Measurements from ENCODE around the gene LYSMD4.
A peak's percentile ranks its signal among the peaks of the same experiment; 100 is the strongest.
"Not testable (repeated sequence)": the region's sequence is repeated elsewhere in the genome, so short reads cannot be mapped to it uniquely, and the experiment has no call there.

Gene LYSMD4

DNA sequence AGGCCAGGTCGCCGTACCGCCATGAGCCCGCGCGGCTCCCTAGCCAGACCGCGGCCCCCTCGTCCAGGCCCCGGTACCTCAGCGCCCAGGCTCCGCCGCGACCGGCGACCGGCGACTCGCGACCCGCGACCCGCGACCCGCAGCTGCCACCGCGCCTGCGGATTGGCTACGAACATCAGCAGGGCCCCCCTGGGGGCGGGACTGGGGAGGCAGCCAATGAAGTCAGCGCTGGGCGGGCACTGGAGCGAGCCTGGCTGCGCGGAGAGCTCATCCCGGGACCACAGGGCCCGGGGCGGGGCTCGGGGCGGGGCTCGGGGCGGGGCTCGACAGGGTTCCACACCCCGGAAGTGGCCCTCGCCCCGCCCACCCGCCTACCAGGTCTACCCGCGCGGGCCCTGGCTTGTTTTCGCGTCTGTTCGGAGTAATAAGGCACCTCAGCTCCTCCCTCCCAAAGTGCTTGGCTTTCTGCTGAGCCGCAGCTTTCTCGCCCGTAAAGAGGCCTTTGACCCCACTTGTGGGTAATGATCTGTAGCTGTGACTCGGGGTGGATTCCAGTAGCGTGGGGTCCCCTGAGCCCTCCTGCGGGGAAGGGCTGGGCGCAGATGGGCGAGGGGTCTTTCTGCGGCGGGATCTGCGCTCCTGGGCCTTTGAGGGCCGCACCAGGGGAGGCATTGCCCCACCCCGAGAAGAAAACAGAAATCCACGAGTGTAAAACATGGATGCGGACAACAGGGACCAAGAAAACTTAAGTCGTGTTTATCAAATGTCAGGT lies at the start of gene LYSMD4:
TSS of gene LYSMD4 (minus strand) at position 170 of the 772 bp plus-strand sequence. CDS start 1,438 bp downstream, outside the sequence.
- peak; percentile 98 to 99 for DNase-seq (ENCODE audit: low read depth in 2 of 2)

DNA sequence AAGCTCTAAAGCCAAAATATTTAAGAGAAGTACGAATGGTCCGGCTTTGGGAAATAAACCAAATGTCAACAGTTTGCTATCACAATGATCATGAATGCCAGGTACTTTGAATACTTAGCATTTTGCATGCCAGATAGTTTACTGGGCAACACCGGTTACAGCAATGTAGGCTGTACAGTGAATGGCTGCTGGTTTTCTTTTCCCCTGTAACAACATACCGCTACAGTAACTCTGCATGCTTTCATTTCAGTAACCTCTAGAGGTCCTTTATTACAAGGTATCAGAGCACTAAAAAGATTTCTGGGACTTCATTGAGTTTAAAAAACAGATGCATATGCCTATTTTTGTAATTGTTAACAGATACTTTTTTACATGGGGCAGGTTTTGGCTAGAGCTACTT lies 48.8 kb upstream of the LYSMD4 start:
- DNase-seq (ENCODE audit: low read depth in 2 of 2): not testable (repeated sequence)

DNA sequence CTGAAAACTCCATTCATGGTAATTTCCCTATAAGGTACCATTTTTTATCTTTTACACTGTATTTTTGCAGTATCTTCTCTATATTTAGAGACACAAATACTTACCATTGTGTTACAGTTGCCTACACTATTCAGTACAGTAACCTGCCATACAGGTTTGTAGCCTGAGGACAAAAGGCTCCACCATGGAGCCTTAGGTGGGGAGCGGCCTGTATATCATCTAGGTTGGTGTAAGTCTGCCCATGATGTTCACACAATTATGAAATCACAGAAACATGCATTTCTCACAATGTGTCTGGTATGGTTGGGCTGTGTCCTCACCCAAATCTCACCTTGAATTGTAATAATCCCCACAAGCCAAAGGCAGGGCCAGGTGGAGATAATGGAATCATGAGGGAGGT lies 43.9 kb upstream of the LYSMD4 start:
- DNase-seq (ENCODE audit: low read depth in 2 of 2): no peak

DNA sequence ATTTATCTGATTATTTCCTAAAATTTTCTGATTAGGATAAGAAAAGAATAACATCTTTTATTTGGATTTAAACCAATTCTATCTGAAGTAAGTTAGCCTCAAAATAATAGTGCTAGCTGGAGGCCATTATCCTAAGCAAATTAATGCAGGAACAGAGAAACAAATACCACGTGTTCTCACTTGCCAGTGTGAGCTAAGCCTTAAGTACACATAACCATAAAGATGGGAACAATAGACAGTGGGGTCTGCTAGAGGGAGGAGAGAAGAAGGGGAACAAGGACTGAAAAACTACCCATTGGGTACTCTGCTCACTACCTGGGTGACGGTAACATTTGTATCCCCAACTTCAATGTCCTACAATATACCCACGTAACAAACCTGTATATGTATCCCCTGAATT lies 31.3 kb upstream of the LYSMD4 start:
- DNase-seq (ENCODE audit: low read depth in 2 of 2): no peak

DNA sequence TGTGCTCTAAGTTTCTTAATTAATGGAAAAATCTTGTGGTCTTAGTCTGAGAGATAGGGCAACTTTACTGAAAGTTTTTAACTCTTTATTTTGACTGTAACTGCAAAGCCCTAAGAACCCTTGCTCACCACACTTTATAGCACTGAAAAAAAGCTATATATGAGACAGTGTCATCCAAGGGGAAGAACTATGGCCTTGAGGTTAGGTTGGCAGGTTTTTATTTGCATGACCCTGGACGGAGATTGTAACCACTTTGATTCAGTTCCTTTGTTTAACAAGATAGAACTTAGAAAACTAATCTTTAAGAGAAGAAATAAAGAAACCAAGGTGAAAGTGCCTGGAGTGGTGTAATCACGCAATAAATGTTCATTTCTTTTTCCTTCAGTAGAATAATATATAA lies 30.6 kb upstream of the LYSMD4 start:
- no peak for DNase-seq (ENCODE audit: low read depth in 2 of 2)

DNA sequence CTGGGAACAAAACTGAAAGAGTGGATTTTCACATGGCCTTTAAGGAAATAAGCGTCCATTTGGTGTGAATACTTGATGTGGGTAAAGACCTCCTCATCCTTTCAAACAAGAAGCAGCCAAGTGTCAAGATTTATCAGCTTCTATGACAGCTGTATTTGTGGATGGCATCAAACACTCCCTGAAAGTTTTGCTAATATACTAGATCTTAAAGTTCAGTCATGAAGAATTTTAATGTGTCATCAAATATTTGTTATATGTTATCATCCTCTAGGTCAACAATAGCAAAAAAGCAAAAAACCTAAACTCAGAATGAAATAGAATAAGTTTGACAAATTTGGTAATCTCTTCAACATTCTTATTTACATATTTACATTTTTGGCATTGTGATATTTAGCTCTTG lies 29.1 kb upstream of the LYSMD4 start:
- no peak for DNase-seq (ENCODE audit: low read depth in 2 of 2)

DNA sequence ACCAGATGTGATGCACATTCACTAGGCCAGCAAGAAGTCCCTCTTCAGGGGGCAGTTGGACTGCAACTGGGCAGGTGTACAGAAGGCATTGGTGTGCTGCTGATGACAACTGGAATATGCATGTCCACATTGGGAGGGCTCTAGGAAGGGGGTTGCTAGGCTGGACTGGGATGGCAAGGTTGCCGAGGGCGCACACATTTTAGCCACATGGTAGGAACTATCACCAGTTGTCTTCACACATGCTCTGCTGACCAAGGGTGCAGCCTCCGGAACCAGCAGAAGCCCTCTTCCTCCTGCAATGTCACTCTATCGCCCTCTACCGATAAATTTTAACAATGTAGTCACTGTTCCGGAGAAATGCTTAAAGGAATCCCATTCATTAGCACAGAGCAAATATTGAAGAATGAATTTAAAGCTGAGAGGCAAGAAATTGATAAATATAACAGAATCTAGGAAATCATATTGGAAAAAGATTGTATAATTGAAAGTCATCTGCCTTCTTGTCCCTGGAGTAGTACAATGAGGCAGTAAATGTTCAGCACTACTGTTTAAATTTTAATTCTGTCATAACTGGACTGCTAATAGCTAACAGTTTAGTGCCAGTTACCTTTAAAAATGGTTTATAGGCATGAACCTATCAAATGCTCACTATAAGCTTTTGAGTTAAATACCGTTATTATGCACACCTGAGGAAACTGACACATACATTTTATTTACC lies 22.6 kb upstream of the LYSMD4 start:
- peak; percentile 7 to 33 for DNase-seq (ENCODE audit: low read depth in 2 of 2)

DNA sequence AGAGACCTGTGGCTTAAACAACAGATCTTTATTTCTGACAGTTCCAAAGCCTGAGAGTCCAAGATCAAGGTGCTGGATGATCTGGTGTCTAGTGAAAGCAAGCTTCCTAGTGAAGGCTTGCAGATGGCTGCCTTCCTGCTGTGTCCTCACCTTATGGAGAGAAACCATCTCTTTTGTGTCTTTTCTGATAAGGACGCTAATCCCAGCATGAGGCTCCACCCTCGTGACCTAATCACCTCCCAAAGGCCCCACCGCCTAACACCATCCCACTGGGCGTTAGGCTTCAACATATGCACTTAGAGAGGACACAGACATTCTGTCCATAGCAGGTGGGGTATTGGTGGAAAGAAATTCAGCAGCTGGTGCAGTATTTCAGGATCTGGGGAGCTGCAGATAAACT lies 19.8 kb upstream of the LYSMD4 start:
- DNase-seq (ENCODE audit: low read depth in 2 of 2): no peak

DNA sequence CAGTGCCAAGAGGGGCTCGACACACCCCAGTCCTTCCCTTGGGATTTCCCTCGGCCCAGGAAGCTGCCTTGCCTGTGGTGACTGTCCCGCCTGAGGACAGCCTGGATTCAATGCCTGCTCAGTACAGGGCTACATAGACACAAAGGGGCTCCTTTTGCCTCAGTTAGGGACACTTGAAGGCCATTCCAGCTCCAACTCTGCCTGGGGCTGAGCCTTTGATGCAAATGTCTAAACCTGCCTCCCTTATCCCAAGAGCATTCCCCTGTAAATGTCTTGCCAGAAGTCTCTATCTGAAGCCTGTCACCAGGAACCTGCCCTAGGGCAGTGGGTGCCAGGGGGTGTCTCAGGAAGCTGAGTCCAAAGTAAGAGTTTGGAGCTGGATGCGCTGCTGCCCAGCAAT lies 19.3 kb upstream of the LYSMD4 start:
- DNase-seq (ENCODE audit: low read depth in 2 of 2): no peak

DNA sequence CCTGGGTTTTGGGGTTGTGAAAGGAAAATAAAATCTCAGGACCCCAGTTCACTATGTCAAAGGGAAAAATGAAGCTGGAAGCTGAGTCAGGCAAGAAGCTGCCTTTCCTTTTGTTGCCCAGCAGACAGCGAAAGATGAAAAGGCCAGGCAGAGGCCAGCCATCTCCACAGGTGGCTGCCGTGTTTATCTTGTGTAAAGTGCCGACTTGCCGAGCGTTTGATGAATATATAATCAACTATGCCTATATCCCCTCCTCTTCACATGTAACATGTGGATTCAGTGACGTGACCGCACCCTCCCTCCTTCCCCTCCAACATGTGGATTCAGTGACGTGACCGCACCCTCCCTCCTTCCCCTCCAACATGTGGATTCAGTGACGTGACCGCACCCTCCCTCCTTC lies 17.1 kb upstream of the LYSMD4 start:
- DNase-seq (ENCODE audit: low read depth in 2 of 2): not testable (repeated sequence)

DNA sequence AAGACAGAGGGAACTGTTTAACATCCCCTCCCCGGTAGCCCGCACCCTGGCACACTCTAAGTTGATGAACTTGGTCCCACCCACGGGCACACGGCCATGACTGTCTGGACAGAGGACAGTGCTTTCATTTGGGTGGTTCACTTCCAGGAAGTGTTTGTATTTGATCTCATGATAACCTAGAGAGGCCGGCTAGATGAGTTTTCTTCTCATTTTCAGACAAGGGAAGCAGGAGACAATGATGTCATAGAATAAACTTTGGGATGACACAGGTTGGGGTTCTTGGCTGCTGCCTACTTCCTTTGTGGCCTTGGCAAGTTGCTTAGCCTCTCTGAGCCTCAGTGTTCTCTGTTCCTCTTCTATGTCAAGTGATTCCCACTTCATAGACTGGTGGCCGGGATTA lies 16.1 kb upstream of the LYSMD4 start:
- no peak for DNase-seq (ENCODE audit: low read depth in 2 of 2)

DNA sequence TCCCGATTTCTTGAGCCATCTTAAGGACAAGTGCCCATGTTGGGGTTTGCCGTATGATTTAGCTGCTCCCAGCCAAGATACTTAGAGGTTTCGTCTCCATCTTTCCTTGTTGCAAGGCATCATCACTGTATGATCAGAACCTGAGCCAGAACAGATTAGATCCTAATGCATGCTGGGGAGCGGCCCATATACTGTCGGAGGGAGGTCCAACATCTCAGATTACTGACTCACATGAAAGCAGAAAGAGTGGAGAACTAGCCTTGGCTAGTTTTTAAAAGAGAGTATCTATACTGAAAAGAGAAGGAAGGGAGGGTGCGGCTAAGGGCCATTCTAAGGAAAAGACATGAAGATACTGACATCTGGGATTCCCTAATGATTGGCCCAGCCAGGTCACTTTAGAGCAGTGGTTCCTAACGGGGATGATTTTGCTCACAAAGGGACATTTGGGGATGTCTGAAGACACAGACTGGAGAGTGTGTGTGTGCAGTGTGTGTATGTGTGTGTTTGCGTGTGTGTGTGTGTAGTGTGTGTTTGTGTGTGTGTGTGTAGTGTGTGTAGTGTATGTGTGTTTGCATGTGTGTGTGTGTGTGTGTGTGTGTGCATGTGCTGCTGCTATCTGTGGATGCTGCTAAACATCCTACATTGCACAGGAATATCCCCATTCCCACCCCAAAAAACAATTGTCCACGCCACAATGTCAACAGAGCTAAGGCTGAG lies 12.3 kb upstream of the LYSMD4 start:
- DNase-seq (ENCODE audit: low read depth in 2 of 2): no peak

DNA sequence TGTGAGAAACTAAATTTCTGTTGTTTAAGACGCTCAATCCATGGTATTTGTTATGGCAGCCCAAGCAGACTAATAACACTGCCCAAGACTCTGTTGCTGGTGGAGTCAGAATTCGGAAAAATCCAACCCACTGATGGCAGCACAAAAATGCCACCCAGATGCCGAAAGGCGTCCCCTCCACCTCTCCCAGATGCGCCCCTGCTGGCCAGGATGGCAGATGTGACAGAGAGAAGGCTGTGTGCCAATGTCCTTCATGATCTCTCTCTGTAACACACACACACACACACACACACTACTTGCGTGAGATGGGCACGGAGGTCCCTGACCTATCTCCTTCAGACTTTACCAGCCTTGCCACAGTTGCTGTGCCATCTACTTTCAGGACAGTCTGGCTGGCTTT lies 10.9 kb upstream of the LYSMD4 start:
- no peak for DNase-seq (ENCODE audit: low read depth in 2 of 2)

DNA sequence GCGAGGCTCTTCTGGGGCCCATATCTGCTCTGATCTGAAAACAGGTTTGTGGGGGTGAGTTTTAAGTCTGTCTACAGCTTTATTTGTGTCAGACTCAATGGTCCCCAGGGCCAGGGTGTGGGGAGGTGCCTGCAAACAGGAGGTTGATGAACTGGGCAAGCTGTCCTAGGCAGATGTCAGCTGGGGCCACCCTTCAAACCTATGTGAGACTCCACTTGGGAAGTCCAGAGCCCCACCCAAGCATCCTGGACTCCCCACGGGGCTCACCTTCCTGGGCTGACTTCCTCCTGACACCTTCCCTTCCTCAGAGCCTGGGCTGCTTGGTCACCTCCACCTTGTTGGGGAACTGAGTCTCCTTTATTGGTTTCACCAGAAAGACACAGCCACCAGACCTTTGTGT lies 8.6 kb upstream of the LYSMD4 start:
- no peak for DNase-seq (ENCODE audit: low read depth in 2 of 2)

DNA sequence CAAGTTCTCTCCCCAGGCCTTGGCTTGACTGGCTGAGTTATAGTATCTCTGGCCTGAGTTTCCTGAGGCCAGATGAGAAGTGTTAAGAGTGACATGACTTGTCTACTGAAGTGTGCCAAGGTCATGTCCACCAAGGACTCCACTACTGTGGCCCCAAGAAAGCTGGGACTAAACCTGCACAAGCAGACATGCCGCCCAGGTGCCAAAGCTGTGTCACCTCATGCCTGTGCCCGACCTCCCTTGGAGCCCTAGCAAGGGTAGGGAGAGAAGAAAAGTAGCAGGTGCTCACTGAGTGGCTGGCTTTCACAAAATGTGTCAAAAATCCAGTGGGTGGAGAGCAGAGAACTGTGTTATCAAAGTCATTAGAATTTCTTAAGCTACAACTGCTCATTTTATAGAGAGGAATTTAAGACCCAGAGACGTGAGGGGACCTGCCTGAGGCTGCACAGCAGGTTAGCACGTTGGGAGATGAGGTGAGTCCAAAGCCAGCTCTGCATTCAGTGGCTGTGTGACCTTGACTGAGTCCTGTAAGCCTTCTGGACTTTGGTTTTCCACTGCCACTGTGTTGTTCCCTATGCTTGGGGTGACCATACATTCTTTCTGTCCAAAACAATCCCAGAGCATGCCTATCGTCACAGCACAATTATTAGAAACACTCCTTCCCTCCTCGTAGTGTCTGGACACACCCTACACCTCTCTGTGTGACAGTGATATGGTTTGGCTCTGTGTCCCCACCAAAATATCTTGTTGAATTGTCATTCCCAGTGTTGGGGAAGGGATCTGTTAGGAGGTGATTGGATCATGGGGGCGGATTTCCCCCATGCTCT lies 5.0 kb upstream of the LYSMD4 start:
- no peak for DNase-seq (ENCODE audit: low read depth in 2 of 2)

DNA sequence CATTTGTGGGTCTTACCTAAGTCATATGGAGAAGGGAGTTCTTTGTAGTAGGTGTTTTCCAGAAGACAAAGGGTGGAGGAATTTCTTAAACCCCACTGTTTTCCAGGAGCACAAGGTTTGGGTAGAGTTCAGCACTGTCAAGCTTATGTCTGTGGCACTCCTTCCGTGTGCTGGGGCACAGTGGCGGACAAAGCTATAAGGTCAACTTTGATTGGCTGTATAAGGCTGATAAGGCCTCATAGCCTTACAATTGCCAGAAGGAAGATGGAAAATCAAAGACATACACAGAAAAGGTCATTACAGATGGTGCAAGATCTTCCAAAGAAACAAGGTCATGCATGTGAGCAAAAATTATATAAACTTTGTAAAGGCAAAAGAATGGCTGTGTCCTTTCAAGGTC lies 3.5 kb upstream of the LYSMD4 start:
- no peak for DNase-seq (ENCODE audit: low read depth in 2 of 2)

DNA sequence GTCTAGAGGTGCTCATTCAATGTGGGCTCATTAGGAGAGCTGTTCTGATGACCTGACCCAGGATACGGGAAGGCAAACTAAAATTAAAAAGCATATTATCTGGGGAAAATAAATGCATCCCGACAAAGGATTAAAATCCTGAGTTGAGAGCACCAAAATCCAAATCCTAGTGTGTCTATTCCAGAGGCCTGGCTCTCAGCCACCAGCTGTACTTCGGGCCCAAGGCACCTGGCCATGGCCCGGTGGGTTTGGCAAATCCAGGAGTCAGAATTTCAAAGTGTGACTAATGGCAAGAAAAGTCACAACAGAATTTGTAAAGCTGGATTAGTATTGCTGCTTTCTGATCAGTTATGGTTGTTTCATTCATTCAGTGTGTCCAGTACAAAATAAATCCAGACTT lies 2.6 kb upstream of the LYSMD4 start:
- DNase-seq (ENCODE audit: low read depth in 2 of 2): no peak

DNA sequence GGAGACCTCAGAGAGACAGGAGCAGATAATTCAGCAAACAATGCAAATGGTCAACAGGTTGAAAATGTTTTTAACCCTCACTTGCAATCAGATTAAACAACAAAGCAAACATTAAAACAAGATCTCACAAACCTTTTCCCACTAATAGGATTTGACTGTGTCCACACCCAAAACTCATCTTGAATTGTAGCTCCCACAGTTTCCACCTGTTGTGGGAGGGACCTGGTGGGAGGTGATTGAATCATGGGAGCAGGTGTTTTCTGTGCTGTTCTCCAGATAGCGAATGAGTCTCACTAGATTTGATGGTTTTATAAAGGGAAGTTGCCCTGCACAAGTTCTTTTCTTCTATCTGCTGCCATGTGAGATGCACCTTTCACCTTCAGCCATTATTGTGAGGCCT lies 1.3 kb upstream of the LYSMD4 start:
- DNase-seq (ENCODE audit: low read depth in 2 of 2): no peak

DNA sequence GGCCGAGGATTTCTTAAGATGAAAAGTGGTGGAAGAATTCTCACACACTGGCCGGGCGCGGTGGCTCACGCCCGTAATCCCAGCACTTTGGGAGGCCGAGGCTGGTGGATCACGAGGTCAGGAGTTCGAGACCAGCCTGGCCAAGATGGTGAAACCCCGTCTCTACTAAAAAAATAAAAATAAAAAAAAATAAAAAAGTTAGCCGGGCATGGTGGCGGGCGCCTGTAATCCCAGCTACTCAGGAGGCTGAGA lies 729 bp upstream of the LYSMD4 start:
- DNase-seq (ENCODE audit: low read depth in 2 of 2): not testable (repeated sequence)

DNA sequence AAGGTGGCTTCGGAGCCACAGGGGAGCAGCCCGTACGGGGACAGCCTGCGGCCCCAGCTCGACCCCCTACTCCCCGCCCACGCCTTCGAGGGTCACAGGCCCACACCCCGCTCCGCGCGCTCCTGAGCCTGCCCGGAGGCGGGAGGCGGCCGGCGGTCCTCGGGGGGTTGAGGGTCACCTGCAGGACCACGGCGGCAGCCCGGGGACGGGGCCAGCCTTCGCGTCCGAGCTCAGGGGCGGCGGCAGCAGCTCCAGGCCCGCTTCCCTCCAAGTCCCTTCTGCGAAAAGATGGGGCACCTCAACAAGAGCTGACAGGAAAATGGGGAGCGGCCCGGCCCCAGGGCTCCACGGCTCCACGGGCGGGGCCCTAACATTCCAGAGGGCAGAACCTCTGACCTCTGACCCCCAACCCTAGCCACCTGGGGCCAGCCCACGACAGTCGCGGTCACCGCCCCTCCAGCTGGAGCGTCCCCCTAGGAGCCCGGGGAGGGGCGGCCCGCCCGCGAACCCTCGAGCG lies 428 bp downstream of the LYSMD4 start:
- peak in 1 of 2 donors; percentile 9 for DNase-seq (ENCODE audit: low read depth in 2 of 2)

DNA sequence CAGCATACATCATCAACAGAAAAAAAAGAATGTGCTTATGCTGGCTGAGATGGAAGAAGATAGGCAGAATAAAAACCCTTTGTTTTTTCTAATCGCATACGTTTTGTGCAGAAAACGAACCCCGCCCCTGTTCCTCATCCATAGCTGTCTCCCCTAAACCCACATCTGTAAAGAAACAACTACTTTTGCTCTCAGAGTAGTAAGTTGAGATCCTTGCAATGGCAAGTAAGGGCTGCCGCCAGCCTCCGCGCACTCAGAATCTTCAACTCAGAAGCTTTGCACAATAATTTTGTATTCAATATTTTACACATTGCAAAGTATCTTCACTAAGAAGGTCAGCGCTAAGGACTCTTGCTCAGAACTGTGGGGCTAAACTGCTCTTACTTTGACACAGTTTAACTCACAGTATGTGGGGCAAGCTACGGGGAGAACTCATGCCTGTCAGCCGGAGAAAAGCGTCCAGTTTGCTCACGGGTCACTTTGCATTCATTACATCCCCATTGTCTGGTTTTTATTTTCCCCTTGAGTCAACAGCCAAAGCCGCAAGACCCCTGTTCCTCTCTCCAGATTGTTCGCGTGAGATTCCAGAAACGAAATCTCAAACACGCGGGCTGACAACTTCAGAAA lies 1.0 kb downstream of the LYSMD4 start:
- no peak for DNase-seq (ENCODE audit: low read depth in 2 of 2)
